ENCODE measurements around the gene KCNIP2.
"Not testable (repeated sequence)": the region's sequence is repeated elsewhere in the genome, so short reads cannot be mapped to it uniquely, and the experiment has no call there.

Gene KCNIP2

DNA sequence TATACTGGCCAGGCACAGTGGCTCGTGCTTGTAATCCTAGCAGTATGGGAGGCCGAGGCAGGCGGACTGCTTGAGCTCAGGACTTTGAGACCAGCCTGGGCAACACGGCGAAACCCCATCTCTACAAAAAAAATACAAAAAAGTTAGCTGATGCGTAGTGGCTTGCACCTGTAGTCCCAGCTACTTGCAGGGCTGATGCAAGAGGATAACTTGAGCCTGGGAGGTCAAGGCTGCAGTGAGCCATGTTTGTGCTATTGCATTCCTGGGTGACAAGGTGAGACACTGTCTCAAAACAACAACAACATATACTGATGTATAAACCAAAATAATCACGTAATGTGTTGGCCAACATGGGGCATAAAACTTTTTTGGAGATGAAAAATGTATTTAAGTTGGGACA lies 53.9 kb downstream of the KCNIP2 start:
- no peak overlapping the region for H3K27ac Mint-ChIP-seq
- peaks cover 5% of the 10 kb centered on the region for H3K4me1 Mint-ChIP-seq (ENCODE audit: low read depth)
- no peak overlapping the region for H3K4me3 Mint-ChIP-seq
- no peaks in the 10 kb centered on the region for H3K27me3 Mint-ChIP-seq (ENCODE audit: low read depth)
- no peaks in the 10 kb centered on the region for H3K9me3 Mint-ChIP-seq
- H3K36me3 Mint-ChIP-seq (ENCODE audit: low read depth): peaks cover 36% of the 10 kb centered on the region

DNA sequence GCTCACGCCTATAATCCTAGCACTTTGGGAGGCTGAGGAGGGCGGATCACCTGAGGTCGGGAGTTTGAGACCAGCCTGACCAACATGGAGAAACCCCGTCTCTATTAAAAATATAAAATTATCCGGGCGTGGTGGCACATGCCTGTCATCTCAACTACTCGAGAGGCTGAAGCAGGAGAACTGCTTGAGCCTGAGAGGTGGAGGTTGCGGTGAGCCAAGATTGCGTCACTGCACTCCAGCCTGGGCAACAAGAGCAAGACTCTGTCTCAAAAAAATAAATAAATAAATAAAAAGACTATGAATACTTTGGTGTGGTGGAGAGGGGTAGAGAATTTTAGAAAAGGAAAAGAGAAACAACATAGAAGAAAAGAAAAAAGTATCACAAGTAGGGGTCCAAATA lies 54.4 kb downstream of the KCNIP2 start:
- not testable (repeated sequence) for H3K27me3 Mint-ChIP-seq (ENCODE audit: low read depth); H3K9me3 Mint-ChIP-seq; H3K27ac Mint-ChIP-seq; H3K4me1 Mint-ChIP-seq (ENCODE audit: low read depth); H3K4me3 Mint-ChIP-seq
- H3K36me3 Mint-ChIP-seq (ENCODE audit: low read depth): peaks cover 33% of the 10 kb centered on the region

DNA sequence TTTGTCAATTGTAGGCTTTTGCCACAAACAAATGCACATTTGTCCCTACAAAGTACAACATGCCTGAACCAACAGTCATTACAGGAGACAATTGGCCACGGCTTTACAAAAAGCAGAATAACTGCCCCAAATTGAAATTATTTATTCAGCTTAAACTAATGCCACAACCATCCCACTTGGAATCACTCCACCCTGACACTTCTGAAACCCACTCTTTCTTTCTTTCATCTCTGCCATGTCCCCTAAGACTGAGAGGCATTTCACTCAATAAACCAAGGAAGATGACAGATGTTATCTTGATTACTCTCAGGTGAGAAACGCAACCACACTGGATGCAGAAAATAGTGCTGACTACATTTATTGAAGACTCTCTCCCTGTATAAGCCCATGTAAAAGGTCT lies 57.8 kb downstream of the KCNIP2 start:
- H3K27me3 Mint-ChIP-seq (ENCODE audit: low read depth): no peaks in the 10 kb centered on the region
- peak overlapping the region; percentile 13 for H3K27ac Mint-ChIP-seq
- H3K4me3 Mint-ChIP-seq: no peak overlapping the region
- no peaks in the 10 kb centered on the region for H3K9me3 Mint-ChIP-seq
- peaks cover 32% of the 10 kb centered on the region for H3K4me1 Mint-ChIP-seq (ENCODE audit: low read depth)
- H3K36me3 Mint-ChIP-seq (ENCODE audit: low read depth): peaks cover 23% of the 10 kb centered on the region

DNA sequence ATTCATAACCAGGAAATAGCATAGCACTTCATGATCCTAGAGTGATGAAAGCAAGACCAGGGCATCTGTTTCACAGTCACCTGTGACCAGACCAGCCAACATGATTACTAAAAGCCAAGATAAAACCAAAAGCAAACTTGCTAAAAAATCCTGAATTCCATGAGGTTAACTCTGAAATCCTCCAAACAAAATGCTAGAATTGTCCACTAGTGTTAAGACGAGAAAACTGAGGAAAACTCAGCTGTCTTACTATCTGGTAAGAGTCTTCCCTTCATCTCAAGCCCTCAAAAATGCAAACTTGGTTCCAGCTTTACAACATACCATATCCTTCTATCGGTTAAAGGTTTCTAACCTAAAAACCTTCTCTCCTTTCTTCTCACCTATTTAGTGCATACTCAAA lies 59.0 kb downstream of the KCNIP2 start:
- Mint-ChIP-seq H3K4me1 (ENCODE audit: low read depth) (peaks cover 34% of the 10 kb centered on the region), H3K27ac (peak overlapping the region; percentile 96), H3K9me3 (no peaks in the 10 kb centered on the region), H3K4me3 (peak overlapping the region; percentile 100), H3K36me3 (ENCODE audit: low read depth) (peaks cover 23% of the 10 kb centered on the region), H3K27me3 (ENCODE audit: low read depth) (no peaks in the 10 kb centered on the region)

DNA sequence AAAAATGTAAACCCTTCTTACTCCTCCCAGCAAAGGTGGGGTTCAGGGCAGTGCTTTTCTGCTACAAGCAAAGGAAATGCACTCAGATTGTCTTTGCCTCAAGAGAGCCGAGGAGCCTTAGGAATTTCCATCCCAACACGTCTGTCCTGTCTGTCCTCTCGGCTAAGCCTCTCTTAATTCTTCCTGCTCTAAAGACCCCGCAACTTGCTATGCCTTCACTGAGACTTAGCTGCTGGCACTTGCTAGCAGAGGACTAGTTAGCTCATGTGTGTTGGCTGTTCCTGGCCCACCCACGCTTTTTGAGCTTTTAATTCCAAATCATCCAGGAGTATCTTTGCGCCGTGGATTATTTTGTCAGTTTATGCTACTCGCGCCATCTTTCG lies 59.9 kb downstream of the KCNIP2 start:
- H3K27me3 Mint-ChIP-seq (ENCODE audit: low read depth): peaks cover 7% of the 10 kb centered on the region
- H3K4me1 Mint-ChIP-seq (ENCODE audit: low read depth): peaks cover 39% of the 10 kb centered on the region
- peak overlapping the region; percentile 96 for H3K27ac Mint-ChIP-seq
- peaks cover 25% of the 10 kb centered on the region for H3K36me3 Mint-ChIP-seq (ENCODE audit: low read depth)
- no peaks in the 10 kb centered on the region for H3K9me3 Mint-ChIP-seq
- peak overlapping the region; percentile 100 for H3K4me3 Mint-ChIP-seq

DNA sequence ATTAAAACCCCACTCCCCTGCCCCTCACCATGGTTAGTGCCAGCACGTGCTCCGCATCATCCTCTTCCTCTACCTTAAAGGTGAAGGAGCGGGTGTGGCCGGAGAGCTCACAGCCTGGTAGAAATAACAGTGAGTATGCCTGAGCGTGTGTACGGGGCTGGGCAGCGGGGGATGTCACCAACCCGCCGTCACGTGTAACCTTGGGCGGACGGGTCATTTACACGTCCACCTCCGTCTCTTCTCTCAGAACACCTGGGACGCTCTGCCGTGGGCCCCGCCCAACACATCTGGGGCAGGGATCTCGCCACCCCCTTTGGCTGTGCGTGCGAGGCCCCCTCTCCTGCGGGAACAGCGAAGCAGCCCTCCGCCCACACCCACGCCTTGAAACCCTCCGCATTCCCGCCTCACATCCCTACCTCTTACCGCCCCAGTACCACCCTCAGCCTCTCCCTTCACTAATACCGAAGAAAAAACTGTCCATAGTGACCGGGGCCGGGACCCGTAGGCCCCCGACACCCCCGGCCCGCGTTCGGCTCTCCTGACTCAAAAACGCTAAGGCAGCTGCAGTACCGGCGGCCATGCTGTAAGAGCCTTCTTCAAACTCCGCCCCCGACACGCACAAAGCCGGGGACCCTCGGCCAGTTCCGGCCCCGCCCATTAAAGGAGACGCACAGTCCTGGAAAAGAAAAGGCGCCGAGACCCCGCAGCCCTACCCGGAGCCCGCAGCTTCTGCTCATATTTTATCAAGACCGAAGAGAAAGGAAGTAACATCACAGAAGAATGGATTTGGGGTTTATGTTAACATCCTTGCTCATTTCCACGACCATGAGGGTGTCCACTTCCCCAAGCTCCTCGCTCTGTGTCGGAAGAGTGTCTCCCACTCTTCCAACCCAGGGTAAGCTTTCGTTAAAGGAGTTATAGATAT lies 60.5 kb downstream of the KCNIP2 start, which contains the start of gene NPM3:
Gene NPM3, minus strand, starts transcription at position 636 of the 925 bp plus-strand sequence. Its CDS starts 56 bp downstream, at position 580.
- H3K4me3 Mint-ChIP-seq: peak within 1 kb of the TSS; percentile 100
- H3K9me3 Mint-ChIP-seq: no peaks in the 10 kb centered on the region
- peaks cover 39% of the 10 kb centered on the region for H3K4me1 Mint-ChIP-seq (ENCODE audit: low read depth)
- H3K36me3 Mint-ChIP-seq (ENCODE audit: low read depth): peaks cover 26% of the 10 kb centered on the region
- H3K27ac Mint-ChIP-seq: peak within 1 kb of the TSS; percentile 96
- peaks cover 13% of the 10 kb centered on the region for H3K27me3 Mint-ChIP-seq (ENCODE audit: low read depth)

DNA sequence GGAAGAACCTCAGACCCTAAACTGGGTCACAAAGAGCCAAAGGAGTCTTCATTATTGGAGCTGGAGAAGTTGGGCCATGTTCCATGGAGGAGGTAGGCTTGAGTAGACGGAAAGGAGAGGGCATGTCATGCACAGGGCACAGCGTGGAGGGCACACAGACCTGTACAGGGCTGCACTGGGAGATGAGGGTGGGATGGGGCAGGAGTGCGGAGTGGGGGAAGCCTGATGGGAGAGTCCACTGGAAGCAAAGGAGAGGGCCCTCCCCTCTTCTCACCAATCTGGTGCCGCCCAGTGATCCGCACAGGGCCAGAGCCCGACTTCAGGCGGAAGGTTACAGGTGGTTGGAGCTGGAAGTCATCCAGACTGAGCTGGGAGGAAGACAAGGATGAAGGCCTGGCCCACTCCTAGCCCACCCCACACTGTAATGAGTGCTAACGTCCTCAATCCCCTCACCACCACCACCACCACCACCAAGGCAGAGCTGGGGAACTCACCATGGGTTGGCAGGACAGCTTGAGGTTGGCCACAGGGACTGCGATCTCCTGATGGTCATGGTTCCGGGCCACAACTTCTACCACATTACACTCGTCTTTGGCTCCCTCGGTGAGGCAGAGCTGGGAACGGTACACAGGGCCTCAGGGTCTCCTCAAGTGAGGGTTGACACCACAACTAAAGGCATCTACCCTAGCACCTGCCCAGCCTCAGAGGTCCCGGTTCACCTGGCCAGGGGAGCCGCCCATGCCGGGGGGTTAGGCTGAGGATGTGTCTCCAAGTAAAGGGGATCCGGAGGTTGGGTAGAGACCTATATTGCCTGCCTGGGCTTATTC lies 61.4 kb downstream of the KCNIP2 start:
- Mint-ChIP-seq H3K27me3 (ENCODE audit: low read depth) (peaks cover 22% of the 10 kb centered on the region), H3K36me3 (ENCODE audit: low read depth) (peaks cover 24% of the 10 kb centered on the region), H3K4me3 (peak overlapping the region; percentile 100), H3K4me1 (ENCODE audit: low read depth) (peaks cover 42% of the 10 kb centered on the region), H3K27ac (peak overlapping the region; percentile 27), H3K9me3 (no peaks in the 10 kb centered on the region)

DNA sequence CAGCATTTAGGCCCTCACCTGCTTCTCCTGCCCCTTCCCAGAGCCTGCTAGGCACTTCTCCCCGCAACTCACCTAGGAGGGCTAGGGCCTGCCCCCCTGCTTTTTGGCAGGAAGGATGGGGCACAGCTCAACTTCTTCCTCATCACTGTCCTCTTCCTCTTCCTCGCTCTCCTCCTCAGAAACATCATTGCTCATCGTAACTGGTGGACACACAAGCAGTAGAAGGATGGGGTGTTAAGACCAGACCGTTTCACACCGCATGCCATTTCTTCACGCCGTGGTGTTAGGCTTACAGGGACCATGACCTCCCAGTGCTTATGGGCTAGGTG lies 62.0 kb downstream of the KCNIP2 start:
- H3K27ac Mint-ChIP-seq: peak overlapping the region; percentile 27
- peak overlapping the region; percentile 100 for H3K4me3 Mint-ChIP-seq
- peaks cover 44% of the 10 kb centered on the region for H3K4me1 Mint-ChIP-seq (ENCODE audit: low read depth)
- peaks cover 22% of the 10 kb centered on the region for H3K36me3 Mint-ChIP-seq (ENCODE audit: low read depth)
- peaks cover 28% of the 10 kb centered on the region for H3K27me3 Mint-ChIP-seq (ENCODE audit: low read depth)
- no peaks in the 10 kb centered on the region for H3K9me3 Mint-ChIP-seq

DNA sequence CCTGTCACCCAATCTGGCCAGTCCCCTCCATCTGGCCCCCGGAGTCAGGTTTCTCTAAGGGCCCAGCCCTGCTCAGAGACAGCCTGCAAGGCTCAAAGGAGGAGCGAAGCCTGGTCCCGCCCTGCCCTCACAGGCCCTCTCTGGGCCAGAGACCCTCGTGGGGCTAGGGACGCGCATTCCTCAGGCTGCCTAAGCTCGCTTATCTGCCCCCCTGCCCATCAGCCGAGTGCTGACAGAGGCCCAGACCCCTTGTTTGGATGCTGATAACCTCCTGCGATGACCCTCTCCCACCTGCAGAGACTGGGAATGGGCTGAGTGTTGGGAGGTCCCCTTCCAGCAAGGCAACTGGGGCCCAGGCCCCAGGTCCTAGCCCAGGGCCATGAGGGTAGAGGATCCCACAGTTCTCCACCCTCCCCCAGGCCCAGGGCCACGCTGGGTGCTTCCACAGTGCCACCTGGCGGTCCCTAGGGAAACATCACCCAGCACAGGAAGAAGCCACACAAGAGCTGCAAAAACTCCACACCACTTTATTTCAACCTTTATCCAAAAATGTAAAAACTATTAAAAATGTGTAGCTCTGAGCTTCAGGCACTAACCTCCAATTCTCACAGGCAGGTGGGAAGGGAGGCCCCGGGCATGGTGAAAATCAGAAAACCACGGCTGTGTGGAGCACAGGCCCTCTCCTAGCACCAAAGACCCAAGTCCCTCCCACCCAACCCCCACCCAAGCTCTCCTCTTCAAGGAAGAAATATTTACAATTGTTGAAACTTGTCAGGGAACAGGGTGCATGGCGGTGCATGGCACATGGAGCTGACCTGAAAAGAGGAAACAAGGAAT lies 62.6 kb downstream of the KCNIP2 start:
- peak overlapping the region; percentile 56 for H3K4me3 Mint-ChIP-seq
- H3K27me3 Mint-ChIP-seq (ENCODE audit: low read depth): peaks cover 29% of the 10 kb centered on the region
- peaks cover 45% of the 10 kb centered on the region for H3K4me1 Mint-ChIP-seq (ENCODE audit: low read depth)
- peaks cover 19% of the 10 kb centered on the region for H3K36me3 Mint-ChIP-seq (ENCODE audit: low read depth)
- no peaks in the 10 kb centered on the region for H3K9me3 Mint-ChIP-seq
- H3K27ac Mint-ChIP-seq: no peak overlapping the region

DNA sequence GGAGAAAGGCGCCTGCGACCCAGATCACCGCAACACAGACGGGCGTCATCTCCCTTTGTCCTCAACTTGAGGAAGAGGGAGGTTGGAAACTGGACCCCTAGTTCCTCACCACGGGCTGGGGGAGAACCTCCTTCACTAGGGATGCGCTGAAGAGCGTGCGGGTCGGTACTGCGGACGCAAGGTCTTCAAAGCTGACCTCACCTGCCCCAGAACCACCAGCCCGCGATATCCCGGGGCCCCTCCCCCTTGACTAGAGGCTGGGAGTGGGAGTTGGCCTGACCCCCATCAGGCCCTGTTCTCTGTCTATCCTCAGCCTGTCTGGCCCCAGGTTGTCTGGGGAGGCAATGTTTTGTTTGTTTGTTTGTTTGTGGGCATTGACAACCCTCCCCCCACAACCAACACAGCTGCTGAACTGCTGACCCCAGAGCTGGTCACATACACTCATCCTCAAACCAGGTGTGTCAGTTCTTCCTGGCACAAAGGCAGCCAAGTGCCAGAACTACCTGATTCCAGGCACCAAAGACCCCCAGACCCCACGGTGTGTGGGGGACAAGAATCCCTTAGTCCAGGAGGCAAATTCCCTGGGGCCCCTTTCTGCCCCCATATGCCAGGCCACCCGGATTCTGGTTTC lies 63.3 kb downstream of the KCNIP2 start:
- H3K27me3 Mint-ChIP-seq (ENCODE audit: low read depth): peaks cover 31% of the 10 kb centered on the region
- no peak overlapping the region for H3K27ac Mint-ChIP-seq
- no peaks in the 10 kb centered on the region for H3K9me3 Mint-ChIP-seq
- peak overlapping the region; percentile 48 for H3K4me3 Mint-ChIP-seq
- H3K4me1 Mint-ChIP-seq (ENCODE audit: low read depth): peaks cover 45% of the 10 kb centered on the region
- peaks cover 16% of the 10 kb centered on the region for H3K36me3 Mint-ChIP-seq (ENCODE audit: low read depth)

DNA sequence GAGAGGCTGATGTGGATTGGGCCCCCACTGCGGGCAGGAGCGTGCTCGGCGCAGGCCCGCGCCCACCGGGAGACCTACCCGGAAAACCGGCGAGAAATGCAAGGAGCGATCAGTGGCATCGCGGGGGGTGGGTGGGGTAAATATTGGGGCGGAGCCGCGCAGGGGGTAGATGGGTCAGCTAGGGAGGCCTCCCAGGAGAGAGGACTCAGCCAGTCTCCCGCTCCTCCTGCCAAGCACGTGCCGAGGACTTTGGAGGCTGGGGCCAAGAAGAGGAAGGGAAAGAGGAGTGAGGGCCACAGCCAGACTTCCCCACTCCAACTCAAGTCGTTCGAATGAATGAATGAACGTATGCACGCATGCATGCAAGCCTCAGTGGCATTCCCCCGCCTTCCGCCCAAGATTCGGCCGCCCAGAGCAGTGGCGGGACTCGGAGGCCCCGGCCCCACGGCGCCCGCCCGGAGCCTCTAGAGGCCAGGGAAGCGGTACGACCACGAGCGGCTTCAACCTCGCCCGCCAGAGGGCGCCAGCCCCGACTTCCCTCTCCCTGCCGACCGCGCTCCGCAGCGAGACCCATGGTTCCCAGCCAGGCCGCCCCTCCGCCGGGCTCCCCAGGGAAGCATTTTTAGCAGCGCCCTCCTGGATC lies 63.9 kb downstream of the KCNIP2 start:
- peak overlapping the region; percentile 75 for H3K4me3 Mint-ChIP-seq
- H3K4me1 Mint-ChIP-seq (ENCODE audit: low read depth): peaks cover 40% of the 10 kb centered on the region
- H3K36me3 Mint-ChIP-seq (ENCODE audit: low read depth): peaks cover 16% of the 10 kb centered on the region
- H3K27me3 Mint-ChIP-seq (ENCODE audit: low read depth): peaks cover 37% of the 10 kb centered on the region
- H3K27ac Mint-ChIP-seq: no peak overlapping the region
- H3K9me3 Mint-ChIP-seq: no peaks in the 10 kb centered on the region

DNA sequence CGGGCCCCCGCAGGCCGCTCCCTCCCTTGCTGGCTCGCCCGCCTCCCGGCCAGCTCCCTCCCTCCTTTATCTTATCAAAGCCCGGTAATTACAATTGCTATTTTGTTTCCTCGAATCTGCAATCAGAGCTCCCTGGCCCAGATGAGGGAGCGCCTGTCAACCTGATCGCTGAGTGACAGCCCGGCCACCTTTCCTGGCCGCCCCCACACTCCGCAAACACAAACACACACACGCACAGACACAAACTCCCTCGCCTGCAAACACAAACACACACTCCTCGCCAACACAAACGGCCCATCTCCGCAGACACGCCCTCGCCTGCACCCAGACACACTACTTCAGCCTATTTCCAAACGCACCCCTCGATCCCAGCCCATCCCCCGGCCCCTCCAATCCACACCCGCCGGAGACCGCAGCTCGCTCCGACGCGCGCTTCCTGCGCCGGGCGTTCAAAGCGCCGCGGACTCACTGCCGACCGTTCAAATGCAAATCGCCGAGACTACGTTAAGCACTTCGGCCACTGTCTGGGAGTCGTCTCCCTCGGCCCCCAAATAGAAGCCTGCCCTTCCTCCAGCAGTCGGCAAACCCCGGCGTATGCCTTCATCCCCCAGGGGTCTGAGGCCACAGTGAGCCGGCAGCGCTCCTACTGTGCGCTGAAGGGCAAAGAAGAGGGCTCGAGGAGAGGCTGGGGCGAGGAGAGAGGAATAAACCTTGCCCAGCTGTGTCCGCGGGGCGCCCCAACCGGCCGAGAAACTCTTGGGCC lies 64.6 kb downstream of the KCNIP2 start:
- H3K4me3 Mint-ChIP-seq: peak overlapping the region; percentile 75
- peaks cover 12% of the 10 kb centered on the region for H3K36me3 Mint-ChIP-seq (ENCODE audit: low read depth)
- peak overlapping the region; percentile 76 for H3K27ac Mint-ChIP-seq
- H3K4me1 Mint-ChIP-seq (ENCODE audit: low read depth): peaks cover 34% of the 10 kb centered on the region
- H3K9me3 Mint-ChIP-seq: no peaks in the 10 kb centered on the region
- peaks cover 44% of the 10 kb centered on the region for H3K27me3 Mint-ChIP-seq (ENCODE audit: low read depth)
